ENCODE measurements around the gene SETD7. TPM values are rescaled to one million over a fixed set of nuclear protein-coding genes. Genes with fewer than 3 reads are reported as not detected.

SETD7 gene
- total and polyA plus RNA-seq, 2 of the 8 experiments (the other 6 are each of a cell fraction or from before 2014, with no cell fraction given): 1.5 to 4.6 TPM

- TF ChIP-seq PHF8 (conservative IDR thresholded peaks at IDR 0.05; ENCODE audit: low read depth, low read length) (no peak), NANOG (IDR thresholded peaks at IDR 0.05; ENCODE audit: insufficient read depth, low read depth, low read length, poor library complexity, severe bottlenecking) (no peak), KDM1A (IDR thresholded peaks at IDR 0.05; ENCODE audit: borderline replicate concordance, low read length) (no peak), MAFK (IDR thresholded peaks at IDR 0.05; ENCODE audit: low read depth, low read length) (no peak), KDM4A (IDR thresholded peaks at IDR 0.05; ENCODE audit: low read depth, low read length, severe bottlenecking) (no peak)
Measured at GRCh38 chr4:139523076-139523475, 32.9 kb downstream of the SETD7 start (continued).

All from H1 (cell line).